ENCODE measurements around the gene GSTP1.
"Not testable (repeated sequence)": the region's sequence is repeated elsewhere in the genome, so short reads cannot be mapped to it uniquely, and the experiment has no call there.

GSTP1 gene

DNA sequence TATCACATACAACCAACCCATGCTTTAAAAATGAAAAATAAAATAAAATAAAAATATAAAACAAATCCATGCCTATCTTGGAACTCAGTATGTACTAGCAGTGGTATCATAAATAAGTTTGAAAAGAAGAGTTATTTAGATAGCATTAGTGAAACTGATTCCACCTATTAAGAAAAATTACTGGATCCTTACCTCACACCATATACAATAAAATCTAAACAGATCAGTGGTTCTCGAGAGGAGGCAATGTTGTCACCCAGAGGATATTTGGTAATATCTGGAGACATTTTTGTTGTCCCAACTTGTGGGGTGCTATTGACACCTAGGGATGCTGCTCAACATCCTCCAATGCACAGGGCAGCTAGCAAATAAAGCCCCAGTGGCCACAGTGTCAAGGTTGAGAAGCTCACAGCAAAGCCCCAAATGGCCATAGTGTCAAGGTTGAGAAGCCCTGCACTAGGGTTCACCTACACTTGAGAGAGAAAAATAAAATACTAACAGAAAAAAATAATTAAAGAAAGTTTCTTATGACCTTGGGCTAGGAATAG is 13.2 kb downstream of the GSTP1 start:
- no peak overlapping the region for H3K4me3 ChIP-seq (ENCODE audit: low read depth, low read length)
- DNase-seq (ENCODE audit: low read depth) = no peak
- TF ChIP-seq, protein P1, sequence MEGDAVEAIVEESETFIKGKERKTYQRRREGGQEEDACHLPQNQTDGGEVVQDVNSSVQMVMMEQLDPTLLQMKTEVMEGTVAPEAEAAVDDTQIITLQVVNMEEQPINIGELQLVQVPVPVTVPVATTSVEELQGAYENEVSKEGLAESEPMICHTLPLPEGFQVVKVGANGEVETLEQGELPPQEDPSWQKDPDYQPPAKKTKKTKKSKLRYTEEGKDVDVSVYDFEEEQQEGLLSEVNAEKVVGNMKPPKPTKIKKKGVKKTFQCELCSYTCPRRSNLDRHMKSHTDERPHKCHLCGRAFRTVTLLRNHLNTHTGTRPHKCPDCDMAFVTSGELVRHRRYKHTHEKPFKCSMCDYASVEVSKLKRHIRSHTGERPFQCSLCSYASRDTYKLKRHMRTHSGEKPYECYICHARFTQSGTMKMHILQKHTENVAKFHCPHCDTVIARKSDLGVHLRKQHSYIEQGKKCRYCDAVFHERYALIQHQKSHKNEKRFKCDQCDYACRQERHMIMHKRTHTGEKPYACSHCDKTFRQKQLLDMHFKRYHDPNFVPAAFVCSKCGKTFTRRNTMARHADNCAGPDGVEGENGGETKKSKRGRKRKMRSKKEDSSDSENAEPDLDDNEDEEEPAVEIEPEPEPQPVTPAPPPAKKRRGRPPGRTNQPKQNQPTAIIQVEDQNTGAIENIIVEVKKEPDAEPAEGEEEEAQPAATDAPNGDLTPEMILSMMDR (IDR thresholded peaks at IDR 0.05; ENCODE audit: insufficient read depth, low read depth, low read length, missing control alignments) = no peak

DNA sequence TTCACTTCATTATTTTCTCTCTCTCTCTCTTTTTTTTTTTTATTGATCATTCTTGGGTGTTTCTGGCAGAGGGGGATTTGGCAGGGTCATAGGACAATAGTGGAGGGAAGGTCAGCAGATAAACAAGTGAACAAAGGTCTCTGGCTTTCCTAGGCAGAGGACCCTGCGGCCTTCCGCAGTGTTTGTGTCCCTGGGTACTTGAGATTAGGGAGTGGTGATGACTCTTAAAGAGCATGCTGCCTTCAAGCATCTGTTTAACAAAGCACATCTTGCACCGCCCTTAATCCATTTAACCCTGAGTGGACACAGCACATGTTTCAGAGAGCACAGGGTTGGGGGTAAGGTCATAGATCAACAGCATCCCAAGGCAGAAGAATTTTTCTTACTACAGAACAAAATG is 13.8 kb downstream of the GSTP1 start:
- DNase-seq (ENCODE audit: low read depth) = not testable (repeated sequence)

DNA sequence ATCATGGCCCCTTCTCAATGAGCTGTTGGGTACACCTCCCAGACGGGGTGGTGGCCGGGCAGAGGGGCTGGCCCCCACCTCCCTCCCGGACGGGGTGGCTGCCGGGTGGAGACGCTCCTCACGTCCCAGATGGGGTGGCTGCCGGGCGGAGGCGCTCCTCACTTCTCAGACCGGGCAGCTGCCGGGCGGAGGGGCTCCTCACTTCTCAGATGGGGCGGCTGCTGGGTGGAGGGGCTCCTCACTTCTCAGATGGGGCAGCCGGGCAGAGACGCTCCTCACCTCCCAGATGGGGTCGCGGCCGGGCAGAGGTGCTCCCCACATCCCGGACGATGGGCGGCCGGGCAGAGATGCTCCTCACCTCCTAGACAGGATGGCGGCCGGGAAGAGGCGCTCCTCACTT is 14.4 kb downstream of the GSTP1 start:
- DNase-seq (ENCODE audit: low read depth) = not testable (repeated sequence)

More for the DNA sequence above, 13.8 kb downstream of the GSTP1 start:
- not testable (repeated sequence) for H3K4me3 ChIP-seq (ENCODE audit: low read depth, low read length)

DNA sequence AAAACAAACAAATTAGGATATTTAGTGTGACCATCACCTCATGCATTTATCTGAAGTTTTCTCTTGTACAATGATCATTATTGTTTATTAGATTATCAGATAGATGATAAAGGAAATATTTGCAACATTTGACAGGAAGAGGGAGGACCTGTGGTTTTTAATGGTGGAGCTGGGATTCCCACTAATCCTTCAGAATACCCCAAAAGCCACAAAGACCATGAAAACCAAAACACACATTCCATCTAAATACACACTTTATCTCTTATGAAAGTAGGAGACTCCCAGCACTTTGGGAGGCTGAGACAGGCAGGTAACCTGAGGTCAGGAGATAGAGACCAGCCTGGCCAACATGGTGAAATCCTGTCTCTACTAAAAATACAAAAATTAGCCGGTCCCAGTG is 15.5 kb downstream of the GSTP1 start:
- DNase-seq (ENCODE audit: low read depth) = no peak
- TF ChIP-seq, protein P1 (IDR thresholded peaks at IDR 0.05; ENCODE audit: insufficient read depth, low read depth, low read length, missing control alignments) = no peak
- no peak overlapping the region for H3K4me3 ChIP-seq (ENCODE audit: low read depth, low read length)

More for the DNA sequence above, 14.4 kb downstream of the GSTP1 start:
- not testable (repeated sequence) for H3K4me3 ChIP-seq (ENCODE audit: low read depth, low read length)

DNA sequence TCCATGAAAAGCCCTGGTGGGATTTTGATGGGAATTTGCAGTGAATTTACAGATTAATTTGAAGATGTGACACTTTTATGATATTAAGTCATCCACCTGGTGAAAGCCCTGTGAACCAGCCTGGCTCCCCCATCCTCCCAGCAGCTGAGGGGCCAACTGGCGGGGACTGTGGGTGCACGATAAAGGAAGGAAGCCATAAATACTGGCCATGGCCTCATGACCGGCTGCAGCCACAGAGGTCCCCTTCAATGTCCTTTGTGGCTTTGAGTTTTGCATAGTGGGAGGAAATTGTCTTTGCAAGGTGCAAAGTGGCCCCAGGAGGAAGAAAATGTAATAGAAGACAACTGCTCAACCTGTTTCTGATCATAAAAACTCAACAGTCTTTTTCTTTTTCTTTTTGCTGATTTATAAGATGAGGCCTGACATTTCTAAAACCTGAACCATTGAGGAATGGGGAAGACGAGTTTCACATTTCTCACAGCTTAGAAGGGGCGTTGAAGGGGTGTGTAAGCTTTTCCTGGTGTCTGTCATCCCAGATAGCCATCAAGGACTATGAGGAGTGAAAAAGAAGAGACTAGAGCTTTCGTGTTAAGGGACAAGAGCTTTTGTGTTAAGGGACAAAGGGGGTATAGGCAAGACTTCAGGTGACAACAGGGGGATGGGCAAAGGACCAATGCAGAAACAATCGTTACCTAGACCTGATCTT is 16.9 kb downstream of the GSTP1 start:
- peak overlapping the region; percentile 39 for H3K4me3 ChIP-seq (ENCODE audit: low read depth, low read length)
- peak; percentile 88 for DNase-seq (ENCODE audit: low read depth)
- TF ChIP-seq, protein P1 (IDR thresholded peaks at IDR 0.05; ENCODE audit: insufficient read depth, low read depth, low read length, missing control alignments) = no peak

DNA sequence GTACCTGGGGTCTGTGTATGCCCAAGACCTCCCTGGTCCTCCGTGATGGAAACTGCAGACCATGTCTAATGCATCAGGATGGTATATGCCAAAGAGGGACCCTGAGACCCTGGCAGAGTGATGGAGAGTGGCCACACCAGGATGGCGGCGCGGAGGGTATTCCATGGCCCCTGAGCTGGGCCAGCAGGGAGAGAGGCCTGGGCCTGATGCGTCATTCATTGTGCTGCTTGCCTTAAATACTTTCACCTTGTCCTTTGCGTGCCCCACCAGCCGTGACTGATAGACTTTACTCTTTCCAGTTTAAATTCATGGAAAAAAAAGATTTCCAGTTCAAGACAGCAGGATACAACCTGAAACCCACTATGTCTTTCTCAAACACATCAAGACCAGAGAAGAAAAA is 17.5 kb downstream of the GSTP1 start:
- no peak overlapping the region; the same call in 1 of the 2 replicates for H3K4me3 ChIP-seq (ENCODE audit: low read depth, low read length)
- DNase-seq (ENCODE audit: low read depth) = no peak
- TF ChIP-seq, protein P1 (IDR thresholded peaks at IDR 0.05; ENCODE audit: insufficient read depth, low read depth, low read length, missing control alignments) = no peak

DNA sequence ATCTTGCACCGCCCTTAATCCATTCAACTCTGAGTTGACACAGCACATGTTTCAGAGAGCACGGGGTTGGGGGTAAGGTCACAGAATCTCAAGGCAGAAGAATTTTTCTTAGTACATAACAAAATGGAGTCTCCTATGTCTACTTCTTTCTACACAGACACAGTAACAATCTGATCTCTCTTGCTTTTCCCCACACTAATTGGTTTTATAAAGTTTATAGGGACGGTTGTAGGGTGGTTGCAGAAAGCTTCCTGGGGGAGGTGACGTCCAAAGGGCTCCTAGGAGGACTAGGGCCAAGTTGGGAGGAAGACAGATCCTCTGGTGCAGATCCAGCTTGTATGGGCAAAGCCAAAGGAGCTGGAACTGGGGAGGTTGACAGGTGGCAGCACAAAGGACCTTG is 20.5 kb downstream of the GSTP1 start:
- DNase-seq (ENCODE audit: low read depth); H3K4me3 ChIP-seq (ENCODE audit: low read depth, low read length): not testable (repeated sequence)

DNA sequence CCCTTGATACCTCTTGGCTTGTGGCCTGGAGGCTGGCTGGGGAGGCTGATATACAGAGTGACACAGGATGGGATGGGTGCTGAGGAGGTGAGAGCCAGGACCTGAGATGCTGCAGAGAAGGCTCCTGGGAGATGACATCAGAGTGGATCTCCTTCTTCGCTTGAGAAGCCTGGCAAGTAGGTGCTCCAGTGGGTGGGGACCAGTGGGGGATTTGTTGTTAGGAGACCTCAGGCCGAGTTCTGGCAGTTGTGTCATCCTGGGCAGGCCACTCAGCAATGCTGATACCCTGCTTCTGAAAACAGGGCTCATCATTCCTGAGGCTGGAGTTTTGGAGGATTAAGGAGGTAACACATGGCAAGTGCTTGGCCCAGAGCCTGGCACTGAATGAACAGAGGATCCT is 21.2 kb downstream of the GSTP1 start:
- DNase-seq (ENCODE audit: low read depth) = no peak
- no peak overlapping the region for H3K4me3 ChIP-seq (ENCODE audit: low read depth, low read length)
- TF ChIP-seq, protein P1 (IDR thresholded peaks at IDR 0.05; ENCODE audit: insufficient read depth, low read depth, low read length, missing control alignments) = no peak
